ENCODE measurements around the gene ATP2A2.
"Not testable (repeated sequence)": the region's sequence is repeated elsewhere in the genome, so short reads cannot be mapped to it uniquely, and the experiment has no call there.

Gene ATP2A2

GRCh38 chr12:110301065-110301806 lies 20.2 kb downstream of the ATP2A2 start:
- DNase-seq = no peak

GRCh38 chr12:110304061-110304551 lies 23.1 kb downstream of the ATP2A2 start:
- no peak for DNase-seq

GRCh38 chr12:110307372-110307771 lies 26.3 kb downstream of the ATP2A2 start:
- DNase-seq = no peak

GRCh38 chr12:110310763-110311162 lies 29.7 kb downstream of the ATP2A2 start:
- no peak for DNase-seq

GRCh38 chr12:110311903-110312302 lies 30.9 kb downstream of the ATP2A2 start:
- no peak for DNase-seq

GRCh38 chr12:110312581-110313360 lies 31.7 kb downstream of the ATP2A2 start:
- no peak for DNase-seq

GRCh38 chr12:110314308-110314707 lies 33.3 kb downstream of the ATP2A2 start:
- DNase-seq = no peak

- DNase-seq = no peak
Observed at GRCh38 chr12:110316861-110317260, 35.8 kb downstream of the ATP2A2 start.

- DNase-seq = no peak
Observed at GRCh38 chr12:110317911-110318310, 36.9 kb downstream of the ATP2A2 start.

GRCh38 chr12:110320550-110320949 lies 39.5 kb downstream of the ATP2A2 start:
- DNase-seq = no peak

- no peak for DNase-seq
Observed at GRCh38 chr12:110329710-110330109, 48.7 kb downstream of the ATP2A2 start.

GRCh38 chr12:110330124-110330523 lies 49.1 kb downstream of the ATP2A2 start:
- DNase-seq = no peak

GRCh38 chr12:110330544-110330943 lies 49.5 kb downstream of the ATP2A2 start:
- DNase-seq = no peak

GRCh38 chr12:110333201-110333600 lies 52.2 kb downstream of the ATP2A2 start:
- no peak for DNase-seq

GRCh38 chr12:110335481-110336045 lies 54.5 kb downstream of the ATP2A2 start:
- DNase-seq = no peak

GRCh38 chr12:110337912-110338710 lies 57.1 kb downstream of the ATP2A2 start:
- DNase-seq = no peak

- DNase-seq = no peak
Observed at GRCh38 chr12:110338754-110339153, 57.7 kb downstream of the ATP2A2 start.

- no peak for DNase-seq
Observed at GRCh38 chr12:110339184-110339952, 58.3 kb downstream of the ATP2A2 start.

- not testable (repeated sequence) for DNase-seq
Observed at GRCh38 chr12:110340261-110340660, 59.2 kb downstream of the ATP2A2 start.

- DNase-seq = no peak
Observed at GRCh38 chr12:110340706-110341105, 59.7 kb downstream of the ATP2A2 start.

GRCh38 chr12:110342157-110342556 lies 61.1 kb downstream of the ATP2A2 start:
- no peak for DNase-seq

- DNase-seq = no peak
Observed at GRCh38 chr12:110343114-110343513, 62.1 kb downstream of the ATP2A2 start.
